COLO668 (cell line): ENCODE results near the gene TP53I3.
"Not testable (repeated sequence)": the region's sequence is repeated elsewhere in the genome, so short reads cannot be mapped to it uniquely, and the experiment has no call there.

Experiments used
- DNase-seq: peaks from one replicate; lab custom pipeline; 2025; ENCODE audit not compliant: unreplicated experiment; lab: John Stamatoyannopoulos, UW

TP53I3 gene

GRCh38 chr2:24055750-24056149 is 28.9 kb downstream of the TP53I3 start:
- no peak for DNase-seq

- DNase-seq: no peak
Measured at GRCh38 chr2:24054366-24055010, 30.1 kb downstream of the TP53I3 start.

GRCh38 chr2:24052951-24053350 is 31.7 kb downstream of the TP53I3 start:
- no peak for DNase-seq

DNA sequence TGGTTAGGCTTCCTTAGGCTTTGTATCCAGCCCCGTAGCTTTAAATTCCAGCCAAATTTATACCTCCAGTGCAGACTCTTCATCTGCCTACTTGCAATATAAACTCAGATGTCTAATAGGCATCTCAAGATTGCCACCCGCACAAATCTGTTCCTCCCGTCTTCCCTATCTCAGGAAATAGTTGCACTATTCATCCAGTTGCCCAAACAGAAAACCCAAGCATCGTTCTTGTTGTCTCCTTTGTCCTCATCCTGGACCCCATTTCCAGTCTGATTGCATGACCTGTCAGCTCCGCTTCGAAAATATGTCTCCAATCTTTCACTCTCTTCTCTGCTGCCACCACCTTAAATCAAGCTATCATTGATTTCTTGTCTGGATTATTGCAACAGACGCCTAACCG is 32.8 kb downstream of the TP53I3 start:
- no peak for DNase-seq

DNA sequence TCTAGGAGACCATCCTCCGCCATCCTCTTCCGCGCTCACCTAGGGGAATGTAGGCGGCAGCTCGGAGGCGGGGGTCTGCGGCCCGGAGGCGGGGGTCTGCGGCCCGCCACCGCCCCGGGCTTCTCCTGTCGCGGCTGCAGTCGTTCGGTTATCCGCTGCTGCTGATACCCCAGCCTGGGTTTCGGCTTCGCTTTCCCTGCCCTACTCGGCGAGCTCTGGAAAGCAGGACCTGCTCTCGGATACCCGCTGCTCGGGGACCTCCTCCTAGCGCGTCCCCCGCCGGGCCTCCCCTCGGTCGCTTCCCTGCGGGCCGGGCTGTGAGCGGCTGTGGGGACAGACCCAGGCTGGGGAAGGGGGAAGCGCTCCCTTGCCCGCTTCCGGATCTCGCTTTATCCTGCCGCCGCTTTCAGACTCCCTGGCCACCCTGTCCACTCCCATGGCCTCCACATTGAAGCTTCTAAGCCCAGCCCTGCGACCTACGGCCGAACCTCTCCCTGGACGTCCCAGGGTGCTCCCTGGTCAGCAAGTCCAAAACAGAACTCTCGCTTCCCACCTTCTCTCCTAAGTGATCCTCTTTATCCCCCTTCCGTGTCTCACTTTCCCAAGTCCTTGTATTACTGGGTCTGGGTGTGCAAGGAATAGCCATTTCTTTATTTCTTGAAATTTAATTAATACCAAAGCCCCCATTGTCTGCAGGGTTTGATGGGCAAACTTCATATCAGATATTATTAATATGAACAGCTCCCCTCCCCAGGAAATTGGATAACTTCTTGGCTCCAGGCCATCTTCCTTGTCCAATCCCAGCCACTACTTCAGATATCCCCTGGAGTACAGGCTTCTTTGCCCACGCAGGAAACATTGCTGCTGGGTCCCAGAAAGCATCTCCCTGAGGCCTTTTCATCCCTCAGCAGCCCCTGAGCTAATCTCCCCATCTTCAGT is 34.3 kb downstream of the TP53I3 start:
- peak; percentile 37 for DNase-seq

- peak; percentile 78 for DNase-seq
Measured at GRCh38 chr2:24049485-24050021, 35.1 kb downstream of the TP53I3 start, which contains the start of gene FKBP1B. Gene FKBP1B, plus strand, starts transcription at chr2:24049741. Its CDS starts 109 bp downstream, at chr2:24049850.

- DNase-seq: peak; percentile 35
Measured at GRCh38 chr2:24048769-24049484, 35.7 kb downstream of the TP53I3 start.

- no peak for DNase-seq
Measured at GRCh38 chr2:24047703-24048033, 37.0 kb downstream of the TP53I3 start.

DNA sequence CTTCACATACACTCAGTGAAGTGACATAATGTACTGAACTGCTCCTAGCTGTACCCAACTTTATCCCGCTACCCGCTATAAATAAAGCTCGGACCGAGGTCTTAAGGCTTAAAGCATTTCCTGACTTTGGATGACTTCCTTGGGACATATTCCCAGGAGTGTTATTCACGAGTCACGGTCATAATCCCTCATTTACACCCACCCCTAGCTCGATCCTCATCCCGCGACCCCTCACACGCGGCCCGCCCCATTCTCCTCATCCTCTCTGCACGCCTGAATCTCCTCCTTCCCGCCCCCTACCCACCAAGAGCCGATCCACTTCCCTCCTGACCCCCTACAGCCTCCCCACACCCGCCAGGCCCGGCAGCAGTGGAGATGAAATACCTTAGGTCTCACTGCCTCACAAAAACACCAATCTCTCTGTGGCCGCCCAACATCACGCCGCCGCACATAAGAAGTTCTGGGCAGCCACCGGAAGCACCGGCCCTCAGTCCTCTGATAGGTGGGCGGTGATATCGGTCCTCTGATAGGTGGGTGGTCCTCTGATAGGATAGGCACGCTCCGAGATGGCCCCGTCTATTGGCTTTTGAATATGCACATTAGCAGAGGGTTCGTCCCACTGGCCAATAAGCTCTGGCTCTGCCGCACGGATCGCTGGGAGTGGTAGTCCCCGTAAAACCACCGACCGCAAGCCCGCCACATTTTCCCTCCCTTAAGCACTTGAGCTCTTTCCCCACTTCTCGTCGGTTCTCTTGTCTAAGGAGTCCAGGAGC is 37.5 kb downstream of the TP53I3 start, which contains the start of gene WDCP:
TSS of gene WDCP (minus strand) at position 462 of the 773 bp plus-strand sequence. CDS start 7,897 bp downstream, outside the sequence.
- DNase-seq: peak; percentile 93

GRCh38 chr2:24046599-24046929 is 38.1 kb downstream of the TP53I3 start:
- no peak for DNase-seq

GRCh38 chr2:24045511-24046508 is 38.8 kb downstream of the TP53I3 start:
- DNase-seq: no peak

- DNase-seq: not testable (repeated sequence)
Measured at GRCh38 chr2:24043133-24043532, 41.5 kb downstream of the TP53I3 start.

- no peak for DNase-seq
Measured at GRCh38 chr2:24040511-24040910, 44.1 kb downstream of the TP53I3 start.

DNA sequence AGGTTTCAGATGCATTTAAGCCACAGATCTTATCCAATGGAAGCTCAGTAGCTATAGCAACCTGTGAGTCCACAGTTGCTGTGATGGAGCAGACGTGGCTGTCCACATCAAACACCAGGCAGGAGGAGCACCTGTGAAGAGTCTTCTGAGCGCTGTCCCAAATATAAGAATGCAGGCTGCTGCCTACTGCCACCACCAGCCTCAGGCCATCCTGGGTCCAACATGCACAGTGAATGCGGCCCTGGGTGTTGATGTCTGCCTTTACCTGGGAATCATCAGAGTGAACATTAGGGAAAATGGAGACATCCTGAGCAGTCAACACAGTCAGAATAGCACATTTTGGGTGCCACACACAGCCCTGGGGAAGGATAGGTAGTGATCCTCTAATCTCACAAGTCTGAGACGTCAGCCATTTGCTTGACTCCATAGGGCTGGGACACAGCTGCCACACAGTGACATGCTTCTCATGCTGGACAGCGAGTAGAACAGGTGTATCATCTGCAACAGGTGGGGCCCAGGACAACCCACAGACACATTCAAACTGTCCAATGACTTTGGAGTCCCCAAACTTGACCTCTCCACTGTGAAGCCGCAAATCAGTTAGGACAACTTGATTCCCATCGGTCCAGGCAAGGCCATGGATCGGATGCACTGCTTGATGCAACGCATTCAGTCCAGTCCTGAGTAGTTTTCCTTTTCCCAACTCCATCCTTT is 45.7 kb downstream of the TP53I3 start:
- no peak for DNase-seq
